HFFc6 (cell line): ENCODE measurements around the gene BNC1. TPM values are rescaled to one million over a fixed set of nuclear protein-coding genes. Genes with fewer than 3 reads are reported as not detected.

ENCODE experiments used
- DNase-seq: peaks from one replicate; pipeline ENCODE4 v3.0.0-alpha.2; 2018
- H3K27ac Mint-ChIP-seq: 2 replicates; pipeline ENCODE4 v1.8.0; 2020; ENCODE audit warnings: mild to moderate bottlenecking, mixed read lengths
- H3K27me3 Mint-ChIP-seq: 2 replicates; pipeline ENCODE4 v1.8.0; 2021; ENCODE audit warnings: mild to moderate bottlenecking, moderate library complexity, mixed read lengths; ENCODE audit not compliant: insufficient read depth
- H3K36me3 Mint-ChIP-seq: 2 replicates; pipeline ENCODE4 v1.8.0; 2021; ENCODE audit warnings: low read depth, mixed read lengths
- H3K4me1 Mint-ChIP-seq: 2 replicates; pipeline ENCODE4 v1.8.0; 2020; ENCODE audit warnings: low read depth, mixed read lengths
- H3K4me3 Mint-ChIP-seq: 2 replicates; pipeline ENCODE4 v1.8.0; 2020; ENCODE audit warnings: mild to moderate bottlenecking, moderate library complexity, mixed read lengths
- H3K9me3 Mint-ChIP-seq: 2 replicates; pipeline ENCODE4 v1.8.0; 2020; ENCODE audit warnings: mild to moderate bottlenecking, mixed read lengths
- total RNA-seq, 6 experiments: library from RNA; stranded (reverse); fragmentation: NEBNext Ultra II Directional; extraction: Animal tissue kit (Norgen Biotek cat#: 25700); gene quantifications; 2 replicates in 1 of 6; 3 replicates in 5 of 6; pipeline ENCODE4 v1.2.3, GENCODE V29; 2021
- TF ChIP-seq, protein P1 (sequence below): fragments of 200-600 bp; sonication (generic); IDR thresholded peaks from 2 replicates; pipeline ENCODE4 v1.5.0; 2021; ENCODE audit warnings: antibody characterized with exemption, mild to moderate bottlenecking

BNC1 gene
- total RNA-seq, 6 experiments from 2014 or later, result 8.8 to 17.5 (median 14.0) TPM

DNA sequence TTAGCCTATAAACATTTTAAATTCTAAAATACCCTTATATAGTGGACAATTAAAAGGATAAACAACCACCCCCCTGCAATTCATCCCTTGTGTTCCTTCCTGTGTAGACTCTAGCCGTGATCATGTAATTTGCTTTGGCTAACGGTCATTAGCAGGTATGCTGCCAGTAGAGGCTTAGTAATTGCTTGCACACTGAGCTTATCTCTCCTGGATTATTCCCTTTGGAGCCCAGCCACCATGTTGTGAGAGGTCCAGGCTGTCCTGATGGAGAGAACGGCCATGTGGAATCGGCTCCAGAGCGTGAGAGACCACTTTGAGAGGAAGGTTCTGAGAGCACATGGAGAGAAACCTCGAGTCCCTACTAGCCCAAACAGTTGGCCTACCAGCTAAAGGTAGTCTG, 11.0 kb upstream of the BNC1 start:
- TF ChIP-seq, protein P1, sequence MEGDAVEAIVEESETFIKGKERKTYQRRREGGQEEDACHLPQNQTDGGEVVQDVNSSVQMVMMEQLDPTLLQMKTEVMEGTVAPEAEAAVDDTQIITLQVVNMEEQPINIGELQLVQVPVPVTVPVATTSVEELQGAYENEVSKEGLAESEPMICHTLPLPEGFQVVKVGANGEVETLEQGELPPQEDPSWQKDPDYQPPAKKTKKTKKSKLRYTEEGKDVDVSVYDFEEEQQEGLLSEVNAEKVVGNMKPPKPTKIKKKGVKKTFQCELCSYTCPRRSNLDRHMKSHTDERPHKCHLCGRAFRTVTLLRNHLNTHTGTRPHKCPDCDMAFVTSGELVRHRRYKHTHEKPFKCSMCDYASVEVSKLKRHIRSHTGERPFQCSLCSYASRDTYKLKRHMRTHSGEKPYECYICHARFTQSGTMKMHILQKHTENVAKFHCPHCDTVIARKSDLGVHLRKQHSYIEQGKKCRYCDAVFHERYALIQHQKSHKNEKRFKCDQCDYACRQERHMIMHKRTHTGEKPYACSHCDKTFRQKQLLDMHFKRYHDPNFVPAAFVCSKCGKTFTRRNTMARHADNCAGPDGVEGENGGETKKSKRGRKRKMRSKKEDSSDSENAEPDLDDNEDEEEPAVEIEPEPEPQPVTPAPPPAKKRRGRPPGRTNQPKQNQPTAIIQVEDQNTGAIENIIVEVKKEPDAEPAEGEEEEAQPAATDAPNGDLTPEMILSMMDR, result no peak
- Mint-ChIP-seq H3K4me1 (peaks cover 24% of the 10 kb centered on the region), H3K27me3 (no peaks in the 10 kb centered on the region), H3K36me3 (0 out of 2 replicates have a peak, but pooled peaks cover 4% of the 10 kb centered on the region), H3K4me3 (no peak overlapping the region), H3K9me3 (no peaks in the 10 kb centered on the region), H3K27ac (no peak overlapping the region)
- no peak for DNase-seq

DNA sequence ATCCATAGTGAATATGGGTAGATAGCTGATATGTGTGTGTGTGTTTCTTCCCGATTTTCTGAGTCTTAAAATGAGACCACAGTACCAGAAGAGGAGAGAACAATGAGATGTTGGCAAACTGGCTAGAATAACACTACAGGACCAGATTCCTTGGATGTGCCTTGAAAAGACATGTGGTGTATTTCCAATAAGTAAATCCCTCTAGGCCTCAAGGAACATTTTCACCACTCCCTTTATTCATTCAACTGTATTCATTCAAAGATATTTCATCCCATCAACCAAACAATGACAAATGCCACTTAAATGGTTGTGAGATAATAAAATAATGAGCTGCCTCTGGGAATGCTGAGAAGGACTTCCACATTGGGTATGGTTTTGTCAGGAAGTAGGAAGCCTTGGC, 8.7 kb upstream of the BNC1 start:
- H3K9me3 Mint-ChIP-seq, result no peaks in the 10 kb centered on the region
- H3K27ac Mint-ChIP-seq, result no peak overlapping the region
- H3K4me1 Mint-ChIP-seq, result peaks cover 46% of the 10 kb centered on the region
- no peak for DNase-seq
- H3K36me3 Mint-ChIP-seq, result no peaks in the 10 kb centered on the region
- H3K4me3 Mint-ChIP-seq, result no peak overlapping the region
- TF ChIP-seq, protein P1, result no peak
- H3K27me3 Mint-ChIP-seq, result peaks cover 3% of the 10 kb centered on the region; the same call in 1 of the 2 replicates

DNA sequence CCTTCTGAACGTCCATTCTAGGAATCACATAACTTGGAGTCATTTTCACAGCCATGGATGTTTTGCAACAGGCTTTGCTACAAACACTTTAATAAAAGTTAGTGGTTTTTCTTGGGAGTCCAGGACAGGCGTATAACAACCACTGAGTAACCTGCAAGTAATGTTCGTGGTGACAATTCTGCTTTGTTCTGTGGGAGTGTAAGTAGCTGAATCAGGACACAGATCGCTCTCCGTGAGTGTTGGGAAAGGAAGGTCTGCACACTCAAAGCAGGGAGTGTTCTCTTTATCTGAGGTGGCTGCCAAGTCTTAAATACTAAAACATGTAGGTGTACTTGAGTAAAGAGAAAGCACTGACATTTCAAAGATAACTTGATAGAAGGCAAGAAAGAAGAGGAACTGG, 7.9 kb upstream of the BNC1 start:
- H3K27ac Mint-ChIP-seq, result peak overlapping the region; percentile 50
- peak; percentile 79 for DNase-seq
- H3K27me3 Mint-ChIP-seq, result peaks cover 3% of the 10 kb centered on the region; the same call in 1 of the 2 replicates

DNA sequence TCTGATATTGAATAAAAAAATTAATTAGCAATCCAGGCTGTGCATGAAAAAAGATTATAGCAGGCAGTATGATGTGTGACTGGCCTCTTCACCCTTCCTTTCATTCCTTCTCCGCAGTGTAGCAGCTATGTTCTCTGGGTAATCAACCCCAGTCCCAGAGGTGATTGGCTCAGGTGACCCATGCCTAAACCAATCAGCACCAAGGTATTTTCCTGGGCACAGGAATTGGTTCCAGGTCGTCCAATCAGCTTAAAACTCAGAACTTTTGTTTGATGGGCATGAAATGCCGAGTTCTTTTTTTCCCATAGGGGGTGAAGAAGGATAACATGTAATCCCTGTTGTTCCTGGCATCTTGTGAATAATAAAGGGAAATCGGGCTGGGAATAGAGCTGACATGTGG, 5.8 kb upstream of the BNC1 start:
- TF ChIP-seq, protein P1, result no peak
- no peak for DNase-seq
- peaks cover 3% of the 10 kb centered on the region; the same call in 1 of the 2 replicates for H3K9me3 Mint-ChIP-seq
- no peak overlapping the region for H3K4me3 Mint-ChIP-seq
- peaks cover 76% of the 10 kb centered on the region for H3K4me1 Mint-ChIP-seq
- peaks cover 3% of the 10 kb centered on the region; the same call in 1 of the 2 replicates for H3K27me3 Mint-ChIP-seq
- H3K36me3 Mint-ChIP-seq, result no peaks in the 10 kb centered on the region
- no peak overlapping the region for H3K27ac Mint-ChIP-seq

More for the DNA sequence above, 7.9 kb upstream of the BNC1 start:
- Mint-ChIP-seq H3K36me3 (no peaks in the 10 kb centered on the region), H3K9me3 (no peaks in the 10 kb centered on the region), H3K4me3 (peak overlapping the region; percentile 50), H3K4me1 (peaks cover 55% of the 10 kb centered on the region)
- TF ChIP-seq, protein P1, result no peak

DNA sequence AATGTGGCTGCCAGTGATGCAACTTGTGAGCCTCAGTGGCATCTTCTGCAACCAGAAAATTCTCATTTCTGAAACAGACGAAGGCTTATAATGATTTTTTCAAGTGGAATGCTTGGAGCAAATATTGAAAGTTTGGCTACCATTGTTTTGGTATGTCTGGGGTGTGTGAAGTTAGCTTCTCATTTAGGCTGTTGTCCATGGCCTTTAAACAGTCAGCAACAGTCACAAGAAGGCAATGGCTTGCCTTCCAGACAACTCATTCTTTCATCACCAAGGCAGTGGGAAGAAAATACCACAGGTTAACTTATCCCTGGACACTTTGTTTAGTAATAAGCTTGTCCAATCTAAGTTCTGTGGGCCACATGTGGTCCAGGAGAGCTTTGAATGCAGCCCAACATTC, 4.7 kb upstream of the BNC1 start:
- TF ChIP-seq, protein P1, result no peak
- H3K9me3 Mint-ChIP-seq, result peaks cover 3% of the 10 kb centered on the region; the same call in 1 of the 2 replicates
- peak overlapping the region; percentile 97 for H3K27ac Mint-ChIP-seq
- DNase-seq, result peak; percentile 48
- peaks cover 3% of the 10 kb centered on the region; the same call in 1 of the 2 replicates for H3K27me3 Mint-ChIP-seq
- H3K36me3 Mint-ChIP-seq, result no peaks in the 10 kb centered on the region
- H3K4me3 Mint-ChIP-seq, result peak overlapping the region; percentile 60
- H3K4me1 Mint-ChIP-seq, result peaks cover 80% of the 10 kb centered on the region
